22Rv1 (cell line): ENCODE measurements around the gene PIK3CD.
A peak's percentile ranks its signal among the peaks of the same experiment; 100 is the strongest.

ENCODE experiments used
- CTCF ChIP-seq: fragments of 450-650 bp; IDR thresholded peaks from 2 replicates; pipeline ENCODE4 v1.5.1; 2017; ENCODE audit warnings: mild to moderate bottlenecking
- ZFX ChIP-seq: fragments of 450-650 bp; IDR thresholded peaks from 2 replicates; pipeline ENCODE4 v1.6.1; 2017; ENCODE audit warnings: antibody characterized with exemption, borderline replicate concordance

- peak; percentile 89 for TF ChIP-seq CTCF
- TF ChIP-seq ZFX: no peak
These were observed 70.3 kb downstream of the PIK3CD start for GRCh38 chr1:9721606-9722377.
